DLD1 (cell line): ENCODE results near the gene SCLY.
"Not testable (repeated sequence)": the region's sequence is repeated elsewhere in the genome, so short reads cannot be mapped to it uniquely, and the experiment has no call there.

Experiments used
- in situ Hi-C: cut with HindIII; loops from 2 replicates; pipeline ENCODE4 v1.10.0; 2017; ENCODE audit warnings: low sequenced_read_pairs

Gene SCLY

DNA sequence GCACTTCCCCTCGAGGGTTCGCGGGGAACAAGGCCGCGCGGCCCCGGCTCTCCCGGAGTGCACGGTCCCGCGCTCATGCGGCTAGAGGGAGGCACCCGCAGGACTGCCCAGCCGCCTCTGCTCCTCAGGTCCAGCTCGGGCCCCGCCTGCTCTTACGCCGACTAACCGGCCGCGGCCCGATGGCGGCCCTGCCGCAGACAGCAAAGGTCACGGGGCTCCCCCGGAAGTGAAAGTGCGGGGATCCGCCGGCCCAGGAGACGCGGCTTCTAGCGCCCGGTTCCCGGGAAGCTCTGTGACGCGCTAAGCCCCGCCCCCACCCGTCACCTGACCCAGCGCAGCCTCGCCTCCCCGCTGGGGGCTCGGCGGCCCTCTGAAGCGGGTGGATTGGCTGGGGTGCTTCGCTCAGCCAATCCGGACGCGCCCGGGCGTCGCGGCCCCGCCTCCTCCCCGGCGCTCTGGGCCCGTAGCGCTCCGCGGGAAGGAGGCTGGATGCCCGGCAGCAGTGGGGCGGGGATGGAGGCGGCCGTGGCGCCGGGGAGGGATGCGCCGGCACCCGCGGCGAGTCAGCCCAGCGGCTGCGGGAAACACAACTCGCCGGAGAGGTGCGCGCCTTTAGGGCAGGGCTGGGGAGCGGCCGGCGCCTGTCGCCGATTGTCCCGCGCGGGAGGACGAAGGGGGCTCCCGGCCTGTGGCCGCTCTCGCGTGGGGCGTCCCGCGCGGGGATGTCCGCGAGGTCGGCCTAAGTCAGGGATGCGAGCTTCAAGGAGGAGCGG lies at the start of gene SCLY:
TSS of gene SCLY (plus strand) at position 460 of the 773 bp plus-strand sequence. CDS start at position 514, 54 bp downstream.
- in situ Hi-C loops, result no loop called here

- in situ Hi-C loops, result no loop called here
Observed at GRCh38 chr2:238013806-238014205, 47.0 kb upstream of the SCLY start.

DNA sequence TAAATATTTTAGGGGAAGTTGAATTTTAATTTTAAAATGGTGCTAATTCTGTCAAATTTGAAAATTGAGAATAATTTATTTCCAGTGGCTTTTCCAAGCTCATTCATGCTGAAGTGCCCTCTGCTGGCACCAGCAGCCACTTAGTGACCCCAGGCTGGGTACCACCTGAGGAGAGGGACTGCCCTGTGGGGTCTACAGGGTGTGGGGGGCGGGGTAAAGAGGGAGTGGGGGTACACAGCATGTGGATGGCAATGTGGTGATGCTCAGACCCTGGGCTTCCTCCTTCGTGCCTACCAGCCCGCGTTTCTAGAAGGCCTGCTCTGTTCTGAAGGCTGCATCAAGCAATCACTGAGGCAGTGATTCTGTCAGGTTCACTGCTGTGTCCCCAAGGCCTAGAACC lies 45.1 kb upstream of the SCLY start:
- in situ Hi-C loops, result no loop called here

GRCh38 chr2:238016526-238016925 lies 44.3 kb upstream of the SCLY start:
- in situ Hi-C loops, result no loop called here

DNA sequence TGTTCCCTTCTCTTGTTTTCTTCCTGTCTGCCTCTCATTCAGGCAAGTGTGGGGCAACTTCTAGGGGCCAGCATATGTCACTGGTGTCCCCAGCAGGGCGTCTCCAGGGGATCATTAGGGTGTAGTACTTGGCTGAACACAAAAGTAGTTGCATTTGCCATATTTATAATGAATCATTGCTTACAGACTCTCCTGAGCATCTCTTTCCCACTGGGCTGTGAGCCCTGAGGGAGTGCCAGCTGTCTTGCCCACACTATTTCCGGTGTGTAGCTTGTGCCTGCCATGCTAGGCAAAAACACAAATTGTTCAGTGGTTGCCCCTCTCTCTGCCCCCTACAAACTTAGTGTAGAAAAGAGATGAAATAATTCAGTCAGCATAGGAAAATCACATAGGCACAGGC lies 40.8 kb upstream of the SCLY start:
- in situ Hi-C loops, result no loop called here

GRCh38 chr2:238020816-238021215 lies 40.0 kb upstream of the SCLY start:
- in situ Hi-C loops, result no loop called here

- in situ Hi-C loops, result no loop called here
Observed at GRCh38 chr2:238021327-238021726, 39.5 kb upstream of the SCLY start.

DNA sequence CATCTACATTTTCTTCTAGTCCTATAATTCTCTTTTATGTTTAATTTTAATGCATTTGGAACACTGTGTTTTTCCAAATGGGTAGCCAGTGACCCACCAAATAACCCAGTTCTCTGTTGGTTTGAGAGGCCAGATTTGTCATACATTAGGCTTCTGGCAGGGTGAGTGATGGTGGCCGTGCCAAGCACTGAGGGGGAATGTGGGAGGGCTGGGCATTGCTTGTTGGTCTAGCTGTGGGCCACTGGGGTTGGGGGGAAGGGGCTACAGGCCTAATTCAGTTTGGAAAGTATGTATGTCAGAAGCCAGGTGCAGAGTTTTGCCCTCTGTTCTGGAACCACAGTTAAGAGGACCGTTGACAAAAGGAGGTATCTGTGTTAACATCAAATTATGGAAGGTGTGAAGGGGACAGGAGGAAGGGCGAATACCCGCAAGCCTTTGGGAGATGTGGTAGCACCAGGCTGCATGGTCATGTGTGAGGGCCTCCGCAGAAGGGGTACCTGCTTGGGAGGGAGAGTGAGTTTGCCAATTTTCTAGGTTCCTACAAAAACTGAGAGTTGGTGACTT lies 38.1 kb upstream of the SCLY start:
- in situ Hi-C loops, result no loop called here

- in situ Hi-C loops, result no loop called here
Observed at GRCh38 chr2:238023608-238024007, 37.2 kb upstream of the SCLY start.

- in situ Hi-C loops, result no loop called here
Observed at GRCh38 chr2:238024986-238025385, 35.8 kb upstream of the SCLY start.

DNA sequence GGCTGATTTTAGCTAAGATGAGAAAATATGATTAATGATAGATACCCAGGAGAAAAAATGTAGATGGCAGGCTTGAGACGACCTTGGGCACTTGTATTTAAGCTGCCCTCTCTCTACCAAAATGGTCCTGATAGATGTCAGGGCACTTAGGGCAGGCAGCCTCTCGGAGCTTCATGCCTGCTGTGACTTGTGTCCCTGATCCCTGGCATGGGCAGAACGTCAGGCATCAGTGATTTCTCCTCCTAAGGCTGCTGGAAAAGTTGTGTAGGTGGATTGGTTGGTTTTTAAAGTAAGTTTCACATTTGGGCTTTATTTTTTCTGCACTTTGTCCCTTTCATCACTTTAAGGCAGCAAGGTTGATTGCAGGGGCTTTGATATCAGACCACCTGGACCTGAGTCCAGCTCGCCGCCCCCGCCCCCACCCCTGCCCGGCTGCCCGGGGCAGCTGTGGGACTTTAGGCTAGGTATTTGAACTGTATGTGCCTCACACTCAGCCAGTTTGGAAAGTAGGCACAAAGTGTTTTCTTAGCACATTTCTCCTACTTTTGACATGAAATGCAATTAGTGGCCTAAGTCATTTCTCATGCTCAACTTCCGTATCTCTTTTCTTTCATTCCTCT lies 35.0 kb upstream of the SCLY start:
- in situ Hi-C loops, result no loop called here

DNA sequence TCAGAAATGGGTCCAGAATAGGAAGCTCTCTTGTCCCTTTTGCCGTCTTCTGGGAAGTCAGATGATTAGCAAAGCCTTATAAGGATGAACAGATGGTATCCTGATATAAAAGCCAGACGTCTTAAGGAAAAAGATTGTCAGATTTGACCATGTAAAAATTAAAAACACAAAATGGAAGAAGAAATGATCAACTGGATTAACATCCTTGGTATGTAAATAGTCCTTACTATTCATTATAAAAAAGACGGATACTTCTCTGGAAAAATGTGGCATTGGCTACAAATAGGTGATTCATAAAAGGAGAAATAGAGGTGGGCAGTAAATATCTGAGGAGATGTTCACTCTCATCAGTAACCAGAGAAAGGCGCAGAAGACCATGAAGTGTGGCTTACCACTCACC lies 33.7 kb upstream of the SCLY start:
- in situ Hi-C loops, result no loop called here

DNA sequence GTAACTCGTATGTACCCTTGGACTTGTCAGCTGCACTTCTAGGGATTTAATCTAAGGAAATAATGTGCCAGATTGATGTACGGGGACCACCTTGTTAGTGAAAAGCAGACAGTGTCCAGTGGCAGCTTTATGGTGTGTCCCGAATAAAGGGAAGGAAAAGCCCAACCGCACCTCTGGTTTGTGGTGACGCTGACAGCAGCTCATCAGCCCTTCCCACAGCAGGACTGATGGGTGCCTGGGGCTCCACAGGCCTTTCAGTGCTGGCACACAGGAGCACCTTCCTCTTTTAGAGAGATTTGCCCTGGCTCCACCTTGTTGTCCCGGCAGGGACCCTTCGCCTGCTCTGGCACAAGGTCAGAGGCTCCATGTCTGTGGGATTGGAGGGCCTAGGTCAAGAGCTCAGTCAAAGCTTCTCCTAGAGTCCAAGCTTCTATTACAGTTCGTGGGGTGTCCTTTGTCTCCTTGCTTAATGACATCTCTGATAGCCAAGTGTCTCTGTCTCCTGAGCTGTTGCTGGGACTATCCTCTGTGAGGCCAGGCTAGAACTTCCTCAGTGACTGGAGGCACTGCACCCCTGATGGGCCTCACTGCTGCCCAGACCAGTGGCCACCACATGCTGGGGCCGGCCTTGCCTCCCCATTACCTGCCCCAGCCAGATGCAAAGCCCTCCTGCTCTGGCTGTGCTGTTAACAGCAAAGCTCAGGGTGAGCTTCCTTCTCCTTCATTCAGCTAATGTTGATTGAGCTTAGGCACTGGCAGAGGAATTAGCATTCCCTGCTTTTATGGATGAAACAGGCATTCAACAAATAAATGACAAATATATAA lies 33.0 kb upstream of the SCLY start:
- in situ Hi-C loops, result no loop called here

DNA sequence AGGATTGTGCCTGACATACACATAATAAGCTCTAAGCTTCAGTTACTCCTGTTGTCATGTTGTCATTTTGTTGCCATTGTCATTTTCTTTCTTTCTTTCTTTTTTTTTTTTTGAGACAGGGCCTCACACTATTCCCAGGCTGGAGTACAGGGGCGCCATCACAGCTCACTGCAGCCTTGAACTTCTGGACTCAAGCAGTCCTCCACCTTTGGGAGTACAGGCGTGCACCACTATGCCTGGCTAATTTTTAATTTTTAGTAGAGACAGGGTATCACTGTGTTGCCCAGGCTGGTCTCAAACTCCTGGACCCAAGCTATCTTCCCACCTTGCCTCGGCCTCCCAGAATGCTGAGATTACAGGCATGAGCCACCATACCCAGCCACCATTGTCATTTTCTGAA lies 30.9 kb upstream of the SCLY start:
- in situ Hi-C loops, result no loop called here

DNA sequence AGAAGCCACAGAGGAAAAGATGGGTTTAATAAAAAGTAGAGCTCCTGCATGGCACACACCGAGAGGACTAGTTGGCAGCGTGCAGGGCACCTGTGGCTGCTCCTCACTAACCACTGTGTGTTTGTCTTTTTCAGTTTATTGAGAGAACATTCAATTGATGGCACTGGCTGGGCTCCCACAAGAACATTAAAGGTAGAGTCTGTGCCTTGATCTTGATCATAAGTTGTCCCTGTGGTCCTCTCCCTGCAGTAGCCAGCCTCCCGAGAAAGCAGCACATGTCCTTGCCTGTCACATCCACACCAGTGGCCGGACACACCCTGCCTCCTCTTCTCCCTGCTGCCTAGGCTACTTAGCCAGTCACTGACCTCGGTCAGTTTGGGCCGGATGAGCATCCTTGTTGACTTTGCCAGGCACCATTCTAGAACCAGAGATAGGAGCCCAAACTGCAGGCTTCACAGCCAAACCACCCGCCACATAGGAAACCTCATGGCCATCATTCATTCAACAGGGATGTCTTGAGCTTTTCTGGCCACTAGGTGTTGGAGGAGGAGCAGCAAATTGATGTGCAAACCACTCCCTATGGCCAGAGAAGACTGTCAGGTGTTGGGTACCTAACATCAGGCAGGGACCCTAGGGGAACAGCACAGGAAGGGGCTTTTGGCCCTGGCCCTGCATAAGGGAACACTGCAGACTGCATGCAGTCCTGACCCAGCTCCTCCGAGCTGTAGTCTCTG lies 30.2 kb upstream of the SCLY start:
- in situ Hi-C loops, result no loop called here

DNA sequence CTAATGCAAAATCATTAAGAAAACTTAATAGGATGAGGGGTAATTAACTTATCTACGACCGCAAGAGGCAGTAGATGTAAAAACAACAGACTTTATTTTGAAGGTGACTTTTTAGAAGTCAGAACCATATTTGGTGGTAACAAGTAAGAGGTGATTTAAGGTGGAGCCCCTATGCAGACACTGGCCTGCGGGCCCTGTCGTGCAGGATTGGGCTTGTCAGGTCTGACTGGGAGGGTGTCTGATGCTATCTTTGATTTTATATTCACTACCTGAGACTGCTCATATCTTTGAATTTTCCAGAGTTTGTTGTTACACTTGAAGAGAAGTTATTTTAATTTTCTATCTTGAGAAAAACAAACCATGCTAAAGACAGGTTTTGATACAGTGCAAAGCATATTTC lies 29.1 kb upstream of the SCLY start:
- in situ Hi-C loops, result no loop called here

DNA sequence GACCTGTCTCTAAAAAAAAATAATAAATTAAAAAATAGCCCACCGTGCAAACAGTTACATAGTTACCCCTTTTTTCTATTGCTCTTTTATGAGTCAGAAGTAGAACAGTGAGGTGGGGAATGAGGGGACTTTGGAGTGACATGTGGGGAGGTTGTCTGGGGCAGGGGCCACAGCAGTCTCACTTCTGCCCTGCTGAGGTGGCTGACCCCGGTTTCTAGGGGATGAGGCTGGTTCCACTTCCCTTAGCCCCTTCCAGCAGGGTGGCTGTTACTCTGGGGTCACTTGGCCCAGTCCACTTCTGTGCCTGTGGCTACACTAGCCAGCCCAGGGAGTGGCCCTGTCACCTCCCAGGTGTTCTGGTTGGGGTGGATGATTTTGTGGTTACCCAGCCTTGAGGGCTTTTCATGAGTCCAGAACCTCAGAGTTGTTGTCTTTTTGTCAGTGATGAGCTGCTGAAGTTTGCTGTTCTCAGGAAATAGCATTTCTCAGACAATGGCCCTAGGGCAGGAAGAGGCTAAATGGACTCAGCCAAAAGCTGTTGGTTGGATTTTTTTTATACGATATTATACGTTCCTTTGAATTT lies 28.0 kb upstream of the SCLY start:
- in situ Hi-C loops, result no loop called here

- in situ Hi-C loops, result not testable (repeated sequence)
Observed at GRCh38 chr2:238033991-238034390, 26.8 kb upstream of the SCLY start.

GRCh38 chr2:238038203-238038602 lies 22.6 kb upstream of the SCLY start:
- in situ Hi-C loops, result no loop called here

DNA sequence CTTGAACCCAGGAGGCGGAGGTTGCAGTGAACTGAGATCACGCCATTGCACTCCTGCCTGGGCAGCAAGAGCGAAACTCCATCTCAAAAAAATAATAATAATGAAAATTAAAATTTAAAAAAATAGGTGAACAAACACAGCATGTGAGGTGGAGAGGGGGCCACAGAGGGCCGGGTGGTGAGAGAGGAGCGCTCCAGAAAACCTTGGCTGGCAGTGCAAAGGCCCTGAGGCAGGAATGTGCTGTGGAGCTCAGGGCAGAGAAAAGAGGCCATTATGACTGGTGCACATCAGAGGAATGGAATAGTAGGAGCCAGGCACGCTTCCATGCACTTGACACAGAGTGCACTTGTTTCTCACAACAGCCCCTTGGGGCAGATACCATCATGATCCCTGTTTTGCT lies 21.6 kb upstream of the SCLY start:
- in situ Hi-C loops, result no loop called here
